HG03575 (cell line): Measurements from ENCODE around the gene PARD3.

Experiments
- ATAC-seq: cut with Tn5 transposase; IDR thresholded peaks from one replicate; pipeline ENCODE4 v1.9.1; 2021; ENCODE audit not compliant: unreplicated experiment, insufficient number of reproducible peaks, low FRiP score; ENCODE audit errors: extremely low read depth

The PARD3 gene

GRCh38 chr10:34520510-34520909 is 294.6 kb downstream of the PARD3 start:
- ATAC-seq: no peak

GRCh38 chr10:34520084-34520483 is 295.0 kb downstream of the PARD3 start:
- ATAC-seq: no peak

GRCh38 chr10:34514290-34514689 is 300.8 kb downstream of the PARD3 start:
- ATAC-seq: no peak

- no peak for ATAC-seq
These were observed 301.5 kb downstream of the PARD3 start for GRCh38 chr10:34513636-34514035.

GRCh38 chr10:34507217-34507616 is 307.9 kb downstream of the PARD3 start:
- no peak for ATAC-seq

GRCh38 chr10:34506786-34507185 is 308.3 kb downstream of the PARD3 start:
- no peak for ATAC-seq

GRCh38 chr10:34505338-34505737 is 309.8 kb downstream of the PARD3 start:
- ATAC-seq: no peak

GRCh38 chr10:34504534-34504933 is 310.6 kb downstream of the PARD3 start:
- no peak for ATAC-seq

GRCh38 chr10:34503704-34504103 is 311.4 kb downstream of the PARD3 start:
- no peak for ATAC-seq

GRCh38 chr10:34499612-34500279 is 315.4 kb downstream of the PARD3 start:
- ATAC-seq: no peak

- no peak for ATAC-seq
These were observed 316.3 kb downstream of the PARD3 start for GRCh38 chr10:34498821-34499220.

GRCh38 chr10:34495938-34496337 is 319.2 kb downstream of the PARD3 start:
- no peak for ATAC-seq

GRCh38 chr10:34494012-34494411 is 321.1 kb downstream of the PARD3 start:
- ATAC-seq: no peak

GRCh38 chr10:34492081-34492480 is 323.0 kb downstream of the PARD3 start:
- ATAC-seq: no peak

- no peak for ATAC-seq
These were observed 323.4 kb downstream of the PARD3 start for GRCh38 chr10:34491678-34492077.

GRCh38 chr10:34489973-34490745 is 324.9 kb downstream of the PARD3 start:
- ATAC-seq: no peak

GRCh38 chr10:34489411-34489810 is 325.7 kb downstream of the PARD3 start:
- ATAC-seq: no peak

- no peak for ATAC-seq
These were observed 326.5 kb downstream of the PARD3 start for GRCh38 chr10:34488476-34489130.

GRCh38 chr10:34486008-34486407 is 329.1 kb downstream of the PARD3 start:
- no peak for ATAC-seq

- ATAC-seq: no peak
These were observed 330.9 kb downstream of the PARD3 start for GRCh38 chr10:34484164-34484563.
